ENCODE measurements around the gene CD151.

CD151 gene

GRCh38 chr11:841981-842369, 9.2 kb downstream of the CD151 start:
- no peaks in the 10 kb centered on the region for H3K9me3 ChIP-seq (ENCODE audit: insufficient read depth, low read length)
- peaks cover 45% of the 10 kb centered on the region for H3K36me3 ChIP-seq (ENCODE audit: insufficient read depth, insufficient read length, low read length)
- H3K27me3 ChIP-seq (ENCODE audit: insufficient read depth, insufficient read length) = no peaks in the 10 kb centered on the region
- no peak for DNase-seq (ENCODE audit: low read depth, low spot score)
- peak overlapping the region; percentile 99 for H3K9ac ChIP-seq (ENCODE audit: insufficient read length, low read depth)
- H3K4me3 ChIP-seq (ENCODE audit: insufficient read length, low read depth) = peak overlapping the region; percentile 98
- TF ChIP-seq YY1 (IDR thresholded peaks at IDR 0.05; ENCODE audit: insufficient read depth, insufficient read length) = no peak
- TF ChIP-seq SUZ12 (IDR thresholded peaks at IDR 0.05; ENCODE audit: extremely low read depth, insufficient read depth, insufficient read length) = no peak
- TF ChIP-seq ZNF274 (IDR thresholded peaks at IDR 0.05; ENCODE audit: low read depth, low read length) = no peak
- peaks cover 53% of the 10 kb centered on the region for H3K4me1 ChIP-seq (ENCODE audit: insufficient read depth, insufficient read length)

DNA sequence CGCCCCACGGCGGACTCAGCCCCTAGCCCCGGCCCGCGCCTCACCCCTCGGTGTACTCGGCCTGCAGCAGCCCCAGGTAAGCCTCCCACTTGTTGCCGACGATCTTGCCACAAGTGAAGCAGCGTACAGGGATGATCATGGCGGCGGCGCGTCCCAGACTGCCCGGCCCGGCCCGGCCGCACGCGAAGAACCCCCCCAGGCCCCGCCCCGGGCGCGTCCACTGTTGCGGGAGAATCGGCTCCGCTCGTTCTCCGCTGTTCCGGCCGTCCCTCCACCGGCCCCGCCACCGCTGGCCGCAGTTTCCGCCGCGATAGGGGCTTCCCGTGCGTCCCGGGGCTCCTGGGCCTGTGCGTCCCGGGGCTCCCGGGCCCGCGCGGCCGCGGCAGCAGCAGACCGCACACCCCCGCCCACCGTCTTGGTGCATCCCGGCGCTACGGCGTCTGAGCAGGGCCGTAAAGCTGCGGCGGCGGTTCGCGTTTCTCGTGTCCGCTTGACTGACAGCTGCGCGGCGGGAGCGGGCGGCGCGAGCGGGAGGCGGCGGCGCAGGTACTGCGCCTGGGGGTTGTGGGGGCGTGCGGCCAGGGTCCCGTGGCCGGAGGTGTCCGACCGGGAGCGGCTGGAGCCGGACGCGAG, 9.7 kb downstream of the CD151 start, which contains the start of the genes POLR2L and TSPAN4:
Gene POLR2L (minus strand): TSS at position 160 of the 633 bp plus-strand sequence. CDS start 21 bp downstream, at position 139.
Gene TSPAN4 (plus strand): TSS at position 483 of the 633 bp plus-strand sequence. CDS start 7,453 bp downstream, outside the sequence.
- peak within 1 kb of the TSS; percentile 98 for H3K4me3 ChIP-seq (ENCODE audit: insufficient read length, low read depth)
- peaks cover 44% of the 10 kb centered on the region for H3K36me3 ChIP-seq (ENCODE audit: insufficient read depth, insufficient read length, low read length)
- TF ChIP-seq YY1 (IDR thresholded peaks at IDR 0.05; ENCODE audit: insufficient read depth, insufficient read length) = peak; percentile 32
- TF ChIP-seq SUZ12 (IDR thresholded peaks at IDR 0.05; ENCODE audit: extremely low read depth, insufficient read depth, insufficient read length) = no peak
- peaks cover 51% of the 10 kb centered on the region for H3K4me1 ChIP-seq (ENCODE audit: insufficient read depth, insufficient read length)
- no peaks in the 10 kb centered on the region for H3K27me3 ChIP-seq (ENCODE audit: insufficient read depth, insufficient read length)
- H3K9me3 ChIP-seq (ENCODE audit: insufficient read depth, low read length) = no peaks in the 10 kb centered on the region
- H3K9ac ChIP-seq (ENCODE audit: insufficient read length, low read depth) = peak within 1 kb of the TSS; percentile 99
- peak; percentile 88 for DNase-seq (ENCODE audit: low read depth, low spot score)

DNA sequence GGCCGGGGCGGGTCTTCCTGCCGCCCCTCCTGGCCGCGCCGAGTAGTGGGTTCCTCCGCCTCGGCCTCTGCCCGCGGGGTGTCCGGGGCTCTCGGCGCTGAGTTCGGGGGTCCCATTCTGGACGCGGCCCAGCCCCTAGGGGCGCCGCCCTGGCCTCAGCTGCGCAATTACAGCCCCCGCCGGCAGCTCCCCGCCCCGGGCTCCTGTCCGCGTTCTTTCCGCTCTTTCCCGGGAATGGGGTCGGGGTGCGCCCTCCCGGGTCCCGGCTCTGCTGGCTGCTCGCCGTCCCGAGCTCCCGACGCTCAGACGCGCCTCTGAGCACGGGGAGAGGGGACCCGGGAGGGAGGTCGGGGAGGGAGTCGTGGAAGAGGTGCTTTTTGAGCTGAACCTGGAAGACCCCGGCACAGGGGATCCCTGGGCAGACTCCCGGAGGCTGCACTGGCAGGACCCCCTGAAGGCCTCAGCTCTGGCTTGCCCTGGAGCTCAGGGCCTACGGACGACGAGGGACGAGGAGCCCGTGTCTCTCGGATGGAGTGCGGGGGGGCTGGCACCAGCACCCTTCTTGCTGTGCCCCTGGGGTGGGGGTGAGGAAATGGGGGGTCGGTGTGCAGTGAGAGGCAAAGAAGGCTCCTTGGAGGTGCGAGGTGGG, 10.5 kb downstream of the CD151 start:
- Histone ChIP-seq H3K9ac (ENCODE audit: insufficient read length, low read depth) (peak overlapping the region; percentile 99), H3K4me1 (ENCODE audit: insufficient read depth, insufficient read length) (peaks cover 52% of the 10 kb centered on the region), H3K27me3 (ENCODE audit: insufficient read depth, insufficient read length) (no peaks in the 10 kb centered on the region), H3K4me3 (ENCODE audit: insufficient read length, low read depth) (peak overlapping the region; percentile 80), H3K36me3 (ENCODE audit: insufficient read depth, insufficient read length, low read length) (peaks cover 42% of the 10 kb centered on the region), H3K9me3 (ENCODE audit: insufficient read depth, low read length) (no peaks in the 10 kb centered on the region)
- TF ChIP-seq SUZ12 (IDR thresholded peaks at IDR 0.05; ENCODE audit: extremely low read depth, insufficient read depth, insufficient read length) = no peak
- TF ChIP-seq ZNF274 (IDR thresholded peaks at IDR 0.05; ENCODE audit: low read depth, low read length) = no peak
- no peak for TF ChIP-seq YY1 (IDR thresholded peaks at IDR 0.05; ENCODE audit: insufficient read depth, insufficient read length)
- DNase-seq (ENCODE audit: low read depth, low spot score) = no peak

DNA sequence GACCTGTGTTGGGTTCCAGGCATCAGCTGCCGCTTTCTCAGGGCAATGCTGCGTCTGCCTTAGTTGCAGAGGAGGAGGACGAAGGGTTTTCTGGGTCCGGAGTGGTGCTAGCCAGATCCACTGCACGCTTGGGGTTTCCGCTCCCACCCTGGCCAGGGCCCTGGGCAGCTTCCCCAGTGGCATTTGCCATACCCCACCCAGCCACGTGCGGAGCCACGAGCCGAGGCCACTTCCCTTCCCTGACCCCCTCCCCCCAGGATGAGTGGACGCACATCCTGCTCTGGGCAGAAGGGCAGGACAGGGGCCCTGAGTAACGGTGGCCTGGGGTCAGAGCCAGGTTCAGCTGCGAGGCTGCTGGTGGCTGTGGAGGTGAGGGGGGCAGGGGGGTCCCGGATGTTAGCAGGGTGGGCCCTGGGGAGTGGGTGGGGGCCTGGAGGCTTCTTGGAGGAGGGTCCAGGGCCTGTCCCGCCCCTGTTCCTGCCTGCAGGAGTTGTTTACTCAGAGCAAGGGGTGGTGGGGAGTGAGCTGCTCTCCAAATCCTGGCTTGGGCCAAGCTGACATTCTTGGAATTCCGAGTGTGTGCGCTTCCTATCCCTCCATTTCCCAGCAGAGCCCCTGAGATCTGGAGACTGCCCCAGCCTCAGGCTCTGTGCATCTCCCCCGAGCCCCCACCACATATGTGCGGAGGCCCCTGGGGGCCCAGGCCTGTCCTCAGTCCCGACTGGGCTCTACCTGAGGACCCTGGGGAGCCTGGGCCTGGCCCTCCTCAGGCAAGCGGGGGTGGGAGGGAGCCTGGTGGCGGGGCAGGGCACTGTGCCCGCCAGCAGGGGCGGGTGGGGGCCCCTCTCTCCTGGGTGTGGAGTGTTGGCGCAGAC, 11.3 kb downstream of the CD151 start:
- TF ChIP-seq ZNF274 (IDR thresholded peaks at IDR 0.05; ENCODE audit: low read depth, low read length) = no peak
- TF ChIP-seq YY1 (IDR thresholded peaks at IDR 0.05; ENCODE audit: insufficient read depth, insufficient read length) = no peak
- TF ChIP-seq SUZ12 (IDR thresholded peaks at IDR 0.05; ENCODE audit: extremely low read depth, insufficient read depth, insufficient read length) = no peak
- DNase-seq (ENCODE audit: low read depth, low spot score) = peak; percentile 97
- Histone ChIP-seq H3K27me3 (ENCODE audit: insufficient read depth, insufficient read length) (no peaks in the 10 kb centered on the region), H3K4me3 (ENCODE audit: insufficient read length, low read depth) (peak overlapping the region; percentile 80), H3K4me1 (ENCODE audit: insufficient read depth, insufficient read length) (peaks cover 50% of the 10 kb centered on the region), H3K9me3 (ENCODE audit: insufficient read depth, low read length) (no peaks in the 10 kb centered on the region), H3K9ac (ENCODE audit: insufficient read length, low read depth) (peak overlapping the region; percentile 99), H3K36me3 (ENCODE audit: insufficient read depth, insufficient read length, low read length) (peaks cover 34% of the 10 kb centered on the region)

- no peaks in the 10 kb centered on the region for H3K9me3 ChIP-seq (ENCODE audit: insufficient read depth, low read length)
- H3K27me3 ChIP-seq (ENCODE audit: insufficient read depth, insufficient read length) = no peaks in the 10 kb centered on the region
- peaks cover 42% of the 10 kb centered on the region for H3K4me1 ChIP-seq (ENCODE audit: insufficient read depth, insufficient read length)
- peaks cover 25% of the 10 kb centered on the region for H3K36me3 ChIP-seq (ENCODE audit: insufficient read depth, insufficient read length, low read length)
- TF ChIP-seq SUZ12 (IDR thresholded peaks at IDR 0.05; ENCODE audit: extremely low read depth, insufficient read depth, insufficient read length) (no peak), ZNF274 (IDR thresholded peaks at IDR 0.05; ENCODE audit: low read depth, low read length) (no peak), YY1 (IDR thresholded peaks at IDR 0.05; ENCODE audit: insufficient read depth, insufficient read length) (no peak)
- DNase-seq (ENCODE audit: low read depth, low spot score) = peak; percentile 90
- H3K4me3 ChIP-seq (ENCODE audit: insufficient read length, low read depth) = peak overlapping the region; percentile 80
- peak overlapping the region; percentile 83 for H3K9ac ChIP-seq (ENCODE audit: insufficient read length, low read depth)
These were observed 12.2 kb downstream of the CD151 start for GRCh38 chr11:844693-845644.

- H3K9ac ChIP-seq (ENCODE audit: insufficient read length, low read depth) = peak overlapping the region; percentile 83
- TF ChIP-seq ZNF274 (IDR thresholded peaks at IDR 0.05; ENCODE audit: low read depth, low read length) = no peak
- TF ChIP-seq SUZ12 (IDR thresholded peaks at IDR 0.05; ENCODE audit: extremely low read depth, insufficient read depth, insufficient read length) = no peak
- TF ChIP-seq YY1 (IDR thresholded peaks at IDR 0.05; ENCODE audit: insufficient read depth, insufficient read length) = no peak
These were observed 13.2 kb downstream of the CD151 start for GRCh38 chr11:845872-846495.

More at GRCh38 chr11:845872-846495, 13.2 kb downstream of the CD151 start:
- H3K27me3 ChIP-seq (ENCODE audit: insufficient read depth, insufficient read length) = no peaks in the 10 kb centered on the region
- peaks cover 15% of the 10 kb centered on the region for H3K36me3 ChIP-seq (ENCODE audit: insufficient read depth, insufficient read length, low read length)
- H3K4me3 ChIP-seq (ENCODE audit: insufficient read length, low read depth) = no peak overlapping the region
- H3K4me1 ChIP-seq (ENCODE audit: insufficient read depth, insufficient read length) = peaks cover 39% of the 10 kb centered on the region
- DNase-seq (ENCODE audit: low read depth, low spot score) = no peak
- no peaks in the 10 kb centered on the region for H3K9me3 ChIP-seq (ENCODE audit: insufficient read depth, low read length)

All from NT2/D1 (cell line).